K562 (cell line): ENCODE measurements around the gene SPTSSA. TPM values are rescaled to one million over a fixed set of nuclear protein-coding genes. Genes with fewer than 3 reads are reported as not detected.
A peak's percentile ranks its signal among the peaks of the same experiment; 100 is the strongest.

Experiments used
- CTCFL ChIP-seq: IDR thresholded peaks from 2 replicates; pipeline ENCODE4 v1.6.1; 2011; ENCODE audit warnings: borderline replicate concordance, low read depth, mild to moderate bottlenecking, moderate library complexity, low read length; ENCODE audit not compliant: insufficient read depth, poor library complexity, severe bottlenecking
- ETS2 ChIP-seq: IDR thresholded peaks from 2 replicates; pipeline ENCODE4 v1.6.1; 2016; ENCODE audit warnings: borderline replicate concordance, missing genetic modification characterization, mild to moderate bottlenecking, moderate library complexity, missing compliant biosample characterization; ENCODE audit not compliant: poor library complexity, severe bottlenecking
- GTF2F1 ChIP-seq: IDR thresholded peaks from 2 replicates; pipeline ENCODE4 v1.6.1; 2011; ENCODE audit warnings: low read depth, low read length, improper control_type of control experiment
- MAFG ChIP-seq: fragments of 450-650 bp; conservative IDR thresholded peaks from 2 replicates; pipeline ENCODE4 v1.6.1; 2016; ENCODE audit warnings: missing genetic modification characterization, missing compliant biosample characterization
- NFATC3 ChIP-seq: fragments of 450-650 bp; IDR thresholded peaks from 2 replicates; pipeline ENCODE4 v1.6.1; 2017; ENCODE audit warnings: mild to moderate bottlenecking
- PHB2 ChIP-seq: fragments of 450-650 bp; IDR thresholded peaks from 2 replicates; pipeline ENCODE4 v1.6.1; 2017; ENCODE audit warnings: low read depth
- PHTF2 ChIP-seq: fragments of 250-450 bp; sonication (Bioruptor Pico); IDR thresholded peaks from 2 replicates; pipeline ENCODE4 v1.5.0; 2021; ENCODE audit warnings: mild to moderate bottlenecking
- PML ChIP-seq: IDR thresholded peaks from 2 replicates; pipeline ENCODE4 v1.6.1; 2012; ENCODE audit warnings: low read length, inconsistent platforms
- POLR3A ChIP-seq: IDR thresholded peaks from 2 replicates; pipeline ENCODE4 v1.6.1; 2011; ENCODE audit warnings: borderline replicate concordance, mild to moderate bottlenecking, moderate library complexity; ENCODE audit not compliant: insufficient read length, insufficient read depth; ENCODE audit errors: extremely low read depth
- RBM39 ChIP-seq: fragments of 200-400 bp; formaldehyde crosslinking; optimal IDR thresholded peaks from 2 replicates; pipeline ENCODE3; 2018; ENCODE audit warnings: low read depth, low read length
- TRIM24 ChIP-seq, 2 experiments: fragments of 450-650 bp; IDR thresholded peaks; 2 replicates each; pipeline ENCODE4 v1.6.1; 2016
- YBX1 ChIP-seq: fragments of 450-650 bp; IDR thresholded peaks from 2 replicates; pipeline ENCODE4 v1.7.1; 2016; ENCODE audit warnings: mild to moderate bottlenecking
- ZNF232 ChIP-seq: sonication (generic); formaldehyde crosslinking; IDR thresholded peaks from 2 replicates; pipeline ENCODE4 v1.8.0; 2022; ENCODE audit warnings: mild to moderate bottlenecking, missing genetic modification reagents
- ZNF282 ChIP-seq: sonication (generic); formaldehyde crosslinking; IDR thresholded peaks from 2 replicates; pipeline ENCODE4 v1.8.1; 2023; ENCODE audit warnings: missing genetic modification reagents
- ZNF347 ChIP-seq: fragments of 450-650 bp; formaldehyde crosslinking; IDR thresholded peaks from 2 replicates; pipeline ENCODE4 v1.4.0; 2020; ENCODE audit warnings: low read depth, mild to moderate bottlenecking, moderate library complexity
- ZNF639 ChIP-seq, 2 experiments: fragments of 200-800 bp in 1 of 2; sonication (Bioruptor generic) in 1 of 2; sonication (generic) in 1 of 2; formaldehyde crosslinking in 1 of 2; IDR thresholded peaks in 1 of 2; conservative IDR thresholded peaks in 1 of 2; 2 replicates each; pipeline versions ENCODE4 v1.5.0 to v1.6.1; 2016 to 2020; ENCODE audit warnings: missing compliant biosample characterization in 1 of 2, missing genetic modification characterization in 1 of 2, missing genetic modification reagents in 1 of 2
- ZNF77 ChIP-seq: fragments of 250-450 bp; sonication (Bioruptor Pico); IDR thresholded peaks from 2 replicates; pipeline ENCODE4 v1.5.0; 2020
- polyA plus RNA-seq, 8 experiments: library from polyadenylated mRNA; depleted of rRNA in 4 of 8; stranded (reverse) in 5 of 8; unstranded in 3 of 8; fragments of >200 nt; fragmentation: Nextera tagmentation in 2 of 8; fragmentation: Illumina TruSeq in 1 of 8; extraction: Ambion mirVana in 2 of 8; extraction: Trizol in 1 of 8; gene quantifications; 2 replicates each; pipeline versions ENCODE4 v1.2.1 to v1.2.3, GENCODE V29; 2011 to 2014; ENCODE audit warnings: inconsistent platforms in 1 of 8, missing spikeins in 1 of 8
- total RNA-seq, 7 experiments: library from RNA; depleted of rRNA in 6 of 7; stranded (reverse); fragments of >200 nt in 6 of 7; fragmentation: Illumina TruSeq in 2 of 7; extraction: Trizol in 2 of 7; gene quantifications; 2 replicates each; pipeline versions ENCODE4 v1.2.1 to v1.2.3, GENCODE V29; 2011 to 2021; ENCODE audit warnings: low replicate concordance in 1 of 7
- TF ChIP-seq, protein P1 (sequence below): fragments of 200-800 bp; sonication (Bioruptor generic); IDR thresholded peaks from 2 replicates; pipeline ENCODE4 v1.6.1; 2017; ENCODE audit warnings: missing genetic modification characterization, missing compliant biosample characterization
- TF ChIP-seq, protein P2 (sequence below): fragments of 200-800 bp; sonication (Bioruptor generic); IDR thresholded peaks from 2 replicates; pipeline ENCODE4 v1.6.1; 2017; ENCODE audit warnings: missing genetic modification characterization, missing compliant biosample characterization
- TF ChIP-seq, protein P3 (sequence below): fragments of 450-650 bp; formaldehyde crosslinking; IDR thresholded peaks from 2 replicates; pipeline ENCODE4 v1.4.0; 2022; ENCODE audit warnings: mild to moderate bottlenecking, moderate library complexity

SPTSSA gene
- total and polyA plus RNA-seq, 9 of the 15 experiments (the other 6 are each of a cell fraction or from before 2014, with no cell fraction given), result 6.8 to 35.7 (median 22.0) TPM

DNA sequence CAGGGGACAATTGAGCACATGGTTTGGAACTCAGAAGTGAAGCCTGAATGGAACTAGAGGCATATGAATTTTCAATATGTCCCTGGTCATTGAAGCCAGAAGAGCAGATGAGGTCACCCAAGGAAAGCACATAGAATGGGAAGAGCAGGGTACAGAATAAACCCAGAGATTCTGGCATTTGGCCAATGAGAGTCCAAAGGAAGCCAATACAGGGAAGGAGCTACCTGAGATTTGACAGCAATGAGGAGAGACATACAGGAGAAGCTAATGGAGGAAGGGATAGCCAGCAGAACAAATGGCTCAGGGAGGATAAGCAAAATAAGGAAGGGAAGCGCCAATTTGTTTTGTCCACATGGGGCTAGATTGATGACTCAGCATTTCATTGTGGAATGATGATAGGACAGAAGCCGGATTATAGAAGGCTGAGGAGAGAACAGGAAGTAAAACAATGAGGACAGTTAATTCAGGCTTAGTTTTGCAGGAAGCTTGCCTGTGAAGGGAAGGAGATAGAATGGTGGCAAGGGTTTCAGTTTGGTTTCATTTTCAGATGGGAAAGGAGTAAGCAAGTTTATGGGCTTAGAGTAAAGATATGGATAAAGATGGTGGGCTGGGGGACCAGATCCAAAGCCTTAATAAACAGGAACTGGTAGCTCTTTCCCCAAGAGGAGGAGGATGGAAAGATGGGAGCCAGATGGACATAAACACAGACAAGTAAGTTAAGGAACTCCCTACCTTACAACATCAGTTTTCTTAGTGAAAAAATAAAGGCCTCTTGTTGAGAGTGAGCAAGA lies 3.2 kb upstream of the SPTSSA start (continued):
- TF ChIP-seq ETS2 (no peak), GTF2F1 (no peak), POLR3A (no peak), ZNF639 (CRISPR knock-in tag; conservative IDR thresholded peaks at IDR 0.05 in 1 of 2, IDR thresholded peaks at IDR 0.05 in 1 of 2) (no peak), ZNF232 (CRISPR knock-in tag) (no peak), YBX1 (no peak), NFATC3 (no peak), PML (no peak), PHTF2 (CRISPR knock-in tag) (no peak), ZNF77 (CRISPR knock-in tag) (no peak), ZNF347 (CRISPR knock-in tag) (no peak), PHB2 (no peak), CTCFL (no peak), ZNF282 (CRISPR knock-in tag) (no peak), MAFG (tag) (peak; percentile 100), RBM39 (no peak), TRIM24 (IDR thresholded peaks at IDR 0.05) (peak; percentile 51 to 67)
- TF ChIP-seq, protein P1, sequence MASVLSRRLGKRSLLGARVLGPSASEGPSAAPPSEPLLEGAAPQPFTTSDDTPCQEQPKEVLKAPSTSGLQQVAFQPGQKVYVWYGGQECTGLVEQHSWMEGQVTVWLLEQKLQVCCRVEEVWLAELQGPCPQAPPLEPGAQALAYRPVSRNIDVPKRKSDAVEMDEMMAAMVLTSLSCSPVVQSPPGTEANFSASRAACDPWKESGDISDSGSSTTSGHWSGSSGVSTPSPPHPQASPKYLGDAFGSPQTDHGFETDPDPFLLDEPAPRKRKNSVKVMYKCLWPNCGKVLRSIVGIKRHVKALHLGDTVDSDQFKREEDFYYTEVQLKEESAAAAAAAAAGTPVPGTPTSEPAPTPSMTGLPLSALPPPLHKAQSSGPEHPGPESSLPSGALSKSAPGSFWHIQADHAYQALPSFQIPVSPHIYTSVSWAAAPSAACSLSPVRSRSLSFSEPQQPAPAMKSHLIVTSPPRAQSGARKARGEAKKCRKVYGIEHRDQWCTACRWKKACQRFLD, result peak; percentile 31; the same call in 1 of the 2 replicates
- TF ChIP-seq, protein P2, sequence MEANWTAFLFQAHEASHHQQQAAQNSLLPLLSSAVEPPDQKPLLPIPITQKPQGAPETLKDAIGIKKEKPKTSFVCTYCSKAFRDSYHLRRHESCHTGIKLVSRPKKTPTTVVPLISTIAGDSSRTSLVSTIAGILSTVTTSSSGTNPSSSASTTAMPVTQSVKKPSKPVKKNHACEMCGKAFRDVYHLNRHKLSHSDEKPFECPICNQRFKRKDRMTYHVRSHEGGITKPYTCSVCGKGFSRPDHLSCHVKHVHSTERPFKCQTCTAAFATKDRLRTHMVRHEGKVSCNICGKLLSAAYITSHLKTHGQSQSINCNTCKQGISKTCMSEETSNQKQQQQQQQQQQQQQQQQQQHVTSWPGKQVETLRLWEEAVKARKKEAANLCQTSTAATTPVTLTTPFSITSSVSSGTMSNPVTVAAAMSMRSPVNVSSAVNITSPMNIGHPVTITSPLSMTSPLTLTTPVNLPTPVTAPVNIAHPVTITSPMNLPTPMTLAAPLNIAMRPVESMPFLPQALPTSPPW (CRISPR knock-in tag), result peak; percentile 44; the same call in 1 of the 2 replicates
- TF ChIP-seq, protein P3, sequence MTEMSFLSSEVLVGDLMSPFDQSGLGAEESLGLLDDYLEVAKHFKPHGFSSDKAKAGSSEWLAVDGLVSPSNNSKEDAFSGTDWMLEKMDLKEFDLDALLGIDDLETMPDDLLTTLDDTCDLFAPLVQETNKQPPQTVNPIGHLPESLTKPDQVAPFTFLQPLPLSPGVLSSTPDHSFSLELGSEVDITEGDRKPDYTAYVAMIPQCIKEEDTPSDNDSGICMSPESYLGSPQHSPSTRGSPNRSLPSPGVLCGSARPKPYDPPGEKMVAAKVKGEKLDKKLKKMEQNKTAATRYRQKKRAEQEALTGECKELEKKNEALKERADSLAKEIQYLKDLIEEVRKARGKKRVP, result no peak
